ENCODE results near the gene ICAM2. TPM values are rescaled to one million over a fixed set of nuclear protein-coding genes. Genes with fewer than 3 reads are reported as not detected.

The ICAM2 gene
- total and polyA plus RNA-seq, 9 donors, result 26.4 to 35.1 (median 31.4) TPM

GRCh38 chr17:63954402-63955063 is 65.9 kb downstream of the ICAM2 start:
- DNase-seq, result peak; percentile 45
- 53% methylated on average over 4 of the region's 11 CpGs for WGBS (ENCODE audit: insufficient coverage)
- H3K4me1 ChIP-seq (ENCODE audit: control insufficient read depth, insufficient read depth, low read length), result peaks cover 59% of the 10 kb centered on the region
- H3K27ac ChIP-seq (ENCODE audit: low read length), result peak overlapping the region; percentile 74
- no peak overlapping the region for H3K4me3 ChIP-seq (ENCODE audit: low read length)
- no peaks in the 10 kb centered on the region for H3K9me3 ChIP-seq (replicated peaks; ENCODE audit: control insufficient read depth, low read depth, low read length)
- H3K36me3 ChIP-seq (ENCODE audit: control insufficient read depth, insufficient read depth, low read length), result peaks cover 34% of the 10 kb centered on the region
- no peaks in the 10 kb centered on the region for H3K27me3 ChIP-seq (ENCODE audit: control insufficient read depth, insufficient read depth, low read length)

Other genes with a start within 250 kb of the ICAM2 start
- gene CCDC47, start 247.0 kb downstream of the ICAM2 start, total RNA-seq, result 39.1 TPM
- gene CCDC47, start 247.0 kb downstream of the ICAM2 start, polyA plus RNA-seq (ENCODE audit: insufficient read depth in 1 of 8, insufficient read length in 8 of 8, low replicate concordance in 1 of 8), result 10 to 100 TPM; 42.5 to 65.9 (median 52.9) TPM
- 61.8 TPM for gene DDX42, start 246.5 kb downstream of the ICAM2 start, total RNA-seq
- gene DDX42, start 246.5 kb downstream of the ICAM2 start, polyA plus RNA-seq (ENCODE audit: insufficient read depth in 1 of 8, insufficient read length in 8 of 8, low replicate concordance in 1 of 8), result 100 to 1,000 TPM in 4 of 8 donors, 10 to 100 TPM in 4; 85.6 to 110 (median 96.5) TPM
- gene PSMC5, start 193.2 kb downstream of the ICAM2 start, total RNA-seq, result 20.3 TPM
- gene PSMC5, start 193.2 kb downstream of the ICAM2 start, polyA plus RNA-seq (ENCODE audit: insufficient read depth in 1 of 8, insufficient read length in 8 of 8, low replicate concordance in 1 of 8), result 100 to 1,000 TPM; 101 to 127 (median 114) TPM
- 29.1 TPM for gene FTSJ3, start 193.0 kb downstream of the ICAM2 start, total RNA-seq
- 10 to 100 TPM; 35.2 to 45.4 (median 37.5) TPM for gene FTSJ3, start 193.0 kb downstream of the ICAM2 start, polyA plus RNA-seq (ENCODE audit: insufficient read depth in 1 of 8, insufficient read length in 8 of 8, low replicate concordance in 1 of 8)
- gene SMARCD2, start 177.9 kb downstream of the ICAM2 start, total RNA-seq, result 39.1 TPM
- 10 to 100 TPM; 24.5 to 41.9 (median 31.7) TPM for gene SMARCD2, start 177.9 kb downstream of the ICAM2 start, polyA plus RNA-seq (ENCODE audit: insufficient read depth in 1 of 8, insufficient read length in 8 of 8, low replicate concordance in 1 of 8)
- gene CSH2, start 147.0 kb downstream of the ICAM2 start, total RNA-seq, result 8.5 TPM
- gene CSH2, start 147.0 kb downstream of the ICAM2 start, polyA plus RNA-seq (ENCODE audit: insufficient read depth in 1 of 8, insufficient read length in 8 of 8, low replicate concordance in 1 of 8), result 10 to 100 TPM in 1 of 8 donors, 1 to 10 TPM in 4, under 1 TPM in 2, not detected in 1; 0.31 to 10.1 (median 2.7) TPM
- 0.27 TPM for gene GH2, start 138.7 kb downstream of the ICAM2 start, total RNA-seq
- gene GH2, start 138.7 kb downstream of the ICAM2 start, polyA plus RNA-seq (ENCODE audit: insufficient read depth in 1 of 8, insufficient read length in 8 of 8, low replicate concordance in 1 of 8), result under 1 TPM in 1 of 8 donors, not detected in 7; 0.35 TPM
- gene CSH1, start 124.1 kb downstream of the ICAM2 start, total RNA-seq, result 21.9 TPM
- 10 to 100 TPM in 2 of 8 donors, 1 to 10 TPM in 5, under 1 TPM in 1; 0.78 to 15.9 (median 3.9) TPM for gene CSH1, start 124.1 kb downstream of the ICAM2 start, polyA plus RNA-seq (ENCODE audit: insufficient read depth in 1 of 8, insufficient read length in 8 of 8, low replicate concordance in 1 of 8)
- gene CSHL1, start 109.4 kb downstream of the ICAM2 start, total RNA-seq, result 0.27 TPM
- gene CSHL1, start 109.4 kb downstream of the ICAM2 start, polyA plus RNA-seq (ENCODE audit: insufficient read depth in 1 of 8, insufficient read length in 8 of 8, low replicate concordance in 1 of 8), result under 1 TPM in 3 of 8 donors, not detected in 5; 0.28 to 0.55 (median 0.30) TPM
- gene GH1, start 101.8 kb downstream of the ICAM2 start, total RNA-seq, result not detected
- gene GH1, start 101.8 kb downstream of the ICAM2 start, polyA plus RNA-seq (ENCODE audit: insufficient read depth in 1 of 8, insufficient read length in 8 of 8, low replicate concordance in 1 of 8), result under 1 TPM in 1 of 8 donors, not detected in 7; 0.18 TPM
- gene CD79B, start 88.3 kb downstream of the ICAM2 start, total RNA-seq, result 3.8 TPM
- gene CD79B, start 88.3 kb downstream of the ICAM2 start, polyA plus RNA-seq (ENCODE audit: insufficient read depth in 1 of 8, insufficient read length in 8 of 8, low replicate concordance in 1 of 8), result 1 to 10 TPM; 1.8 to 4.3 (median 2.5) TPM
- 23.3 TPM for gene SCN4A, start 47.7 kb downstream of the ICAM2 start, total RNA-seq
- gene SCN4A, start 47.7 kb downstream of the ICAM2 start, polyA plus RNA-seq (ENCODE audit: insufficient read depth in 1 of 8, insufficient read length in 8 of 8, low replicate concordance in 1 of 8), result 10 to 100 TPM; 16.3 to 46.8 (median 36.8) TPM
- 0.75 TPM for gene PRR29, start 22.3 kb downstream of the ICAM2 start, total RNA-seq
- 1 to 10 TPM; 1.9 to 4.0 (median 3.0) TPM for gene PRR29, start 22.3 kb downstream of the ICAM2 start, polyA plus RNA-seq (ENCODE audit: insufficient read depth in 1 of 8, insufficient read length in 8 of 8, low replicate concordance in 1 of 8)
- 4.8 TPM for gene ERN1, start 109.5 kb upstream of the ICAM2 start, total RNA-seq
- 1 to 10 TPM; 3.4 to 5.7 (median 4.7) TPM for gene ERN1, start 109.5 kb upstream of the ICAM2 start, polyA plus RNA-seq (ENCODE audit: insufficient read depth in 1 of 8, insufficient read length in 8 of 8, low replicate concordance in 1 of 8)
- 17.6 TPM for gene TEX2, start 242.6 kb upstream of the ICAM2 start, total RNA-seq
- 10 to 100 TPM; 16.1 to 22.5 (median 19.7) TPM for gene TEX2, start 242.6 kb upstream of the ICAM2 start, polyA plus RNA-seq (ENCODE audit: insufficient read depth in 1 of 8, insufficient read length in 8 of 8, low replicate concordance in 1 of 8)